ENCODE measurements around the gene ATXN10.

DNA sequence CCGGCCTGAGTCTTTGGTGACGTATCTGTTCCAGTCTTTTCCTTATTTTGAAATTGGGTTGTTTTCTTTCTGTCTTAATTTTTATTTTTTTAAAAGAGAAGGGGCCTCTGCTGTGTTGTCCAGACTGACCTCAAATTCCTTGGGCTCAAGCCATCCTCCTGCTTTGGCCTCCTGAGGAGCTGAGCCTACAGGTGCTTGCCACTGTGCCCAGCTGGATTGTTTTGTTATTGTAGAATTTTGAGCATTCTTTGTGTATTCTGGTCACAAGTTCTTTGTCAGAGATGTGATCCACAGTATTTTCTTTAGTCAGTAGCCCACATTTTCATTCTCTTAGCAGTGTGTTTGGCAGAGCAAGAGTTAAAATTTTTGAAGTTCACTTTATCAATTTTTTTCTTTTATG lies 100.1 kb downstream of the ATXN10 start:
- TF ChIP-seq CTCF (conservative IDR thresholded peaks at IDR 0.05; ENCODE audit: low read length) = no peak
- TF ChIP-seq EZH2phosphoT487 (IDR thresholded peaks at IDR 0.05; ENCODE audit: borderline replicate concordance) = no peak
